Measurements from ENCODE around the gene TWF2.

DNA sequence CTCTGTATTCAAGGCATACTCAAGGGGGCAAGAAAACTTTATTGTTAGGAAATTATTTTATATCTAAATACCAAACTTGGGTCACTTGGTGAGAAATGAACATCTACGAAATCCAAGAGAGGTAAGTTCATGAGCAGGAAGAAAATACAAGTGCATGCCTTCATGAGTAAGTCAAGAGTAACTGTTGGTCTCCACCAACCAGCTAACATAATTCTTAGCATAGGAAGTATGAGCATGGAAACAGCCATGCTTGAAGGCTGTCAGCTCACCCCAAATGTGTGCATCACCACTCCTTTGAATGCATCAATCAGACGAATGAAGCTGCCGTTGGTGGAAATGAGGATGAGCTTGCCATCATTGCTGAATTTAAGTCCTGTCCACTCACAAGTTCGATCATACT is 20.5 kb upstream of the TWF2 start:
- TF ChIP-seq, protein P1, sequence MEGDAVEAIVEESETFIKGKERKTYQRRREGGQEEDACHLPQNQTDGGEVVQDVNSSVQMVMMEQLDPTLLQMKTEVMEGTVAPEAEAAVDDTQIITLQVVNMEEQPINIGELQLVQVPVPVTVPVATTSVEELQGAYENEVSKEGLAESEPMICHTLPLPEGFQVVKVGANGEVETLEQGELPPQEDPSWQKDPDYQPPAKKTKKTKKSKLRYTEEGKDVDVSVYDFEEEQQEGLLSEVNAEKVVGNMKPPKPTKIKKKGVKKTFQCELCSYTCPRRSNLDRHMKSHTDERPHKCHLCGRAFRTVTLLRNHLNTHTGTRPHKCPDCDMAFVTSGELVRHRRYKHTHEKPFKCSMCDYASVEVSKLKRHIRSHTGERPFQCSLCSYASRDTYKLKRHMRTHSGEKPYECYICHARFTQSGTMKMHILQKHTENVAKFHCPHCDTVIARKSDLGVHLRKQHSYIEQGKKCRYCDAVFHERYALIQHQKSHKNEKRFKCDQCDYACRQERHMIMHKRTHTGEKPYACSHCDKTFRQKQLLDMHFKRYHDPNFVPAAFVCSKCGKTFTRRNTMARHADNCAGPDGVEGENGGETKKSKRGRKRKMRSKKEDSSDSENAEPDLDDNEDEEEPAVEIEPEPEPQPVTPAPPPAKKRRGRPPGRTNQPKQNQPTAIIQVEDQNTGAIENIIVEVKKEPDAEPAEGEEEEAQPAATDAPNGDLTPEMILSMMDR (IDR thresholded peaks at IDR 0.05; ENCODE audit: low read depth, low read length) = no peak
- TF ChIP-seq, protein P2, sequence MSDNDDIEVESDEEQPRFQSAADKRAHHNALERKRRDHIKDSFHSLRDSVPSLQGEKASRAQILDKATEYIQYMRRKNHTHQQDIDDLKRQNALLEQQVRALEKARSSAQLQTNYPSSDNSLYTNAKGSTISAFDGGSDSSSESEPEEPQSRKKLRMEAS (IDR thresholded peaks at IDR 0.05; ENCODE audit: low read depth, low read length) = no peak
- TF ChIP-seq POLR2A (IDR thresholded peaks at IDR 0.05; ENCODE audit: extremely low read depth, insufficient read length) = no peak

All from NB4 (cell line).